ENCODE data around the gene NELFA. TPM values are rescaled to one million over a fixed set of nuclear protein-coding genes. Genes with fewer than 3 reads are reported as not detected.

NELFA gene
- total RNA-seq, 1 experiment from 2014 or later: 55.0 TPM

DNA sequence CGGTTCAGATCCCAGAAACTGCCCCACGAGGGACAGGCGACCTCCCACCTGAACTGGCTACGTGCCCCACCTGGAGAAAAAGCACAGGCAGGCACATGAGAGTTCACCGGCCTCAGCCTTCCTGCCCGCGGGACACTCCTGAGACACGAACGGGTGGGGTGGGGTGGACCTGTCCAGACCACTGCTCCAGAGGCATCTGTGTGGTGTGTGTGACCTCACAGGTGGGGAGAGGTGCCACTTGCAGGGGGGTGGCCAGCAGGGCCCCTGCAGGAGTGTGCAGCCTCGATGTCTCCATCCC is 18.5 kb downstream of the NELFA start:
- H2BK20ac ChIP-seq (ENCODE audit: low read depth, low read length, poor library complexity, severe bottlenecking): no peak overlapping the region
- H3K27ac Mint-ChIP-seq: peak overlapping the region in 1 of 3 experiments; percentile 58; a peak in 3 of 7 replicates
- DNase-seq: no peak
- H2BK12ac ChIP-seq (ENCODE audit: insufficient read length, low read depth, low read length): no peak overlapping the region
- H4K91ac ChIP-seq (ENCODE audit: insufficient read length, low read depth, low read length): no peak overlapping the region
- H3K23me2 ChIP-seq (ENCODE audit: insufficient read length, low read depth, low read length, poor library complexity, severe bottlenecking): no peaks in the 10 kb centered on the region
- no peak overlapping the region for H3K18ac ChIP-seq (ENCODE audit: insufficient read length, low read depth, low read length)
- H3K27me3 ChIP-seq (ENCODE audit: insufficient read depth, low read length): no peaks in the 10 kb centered on the region
- H3K9me3 Mint-ChIP-seq: no peaks in the 10 kb centered on the region
- H3K79me1 ChIP-seq (ENCODE audit: insufficient read depth, low read depth, low read length, poor library complexity, severe bottlenecking): peaks cover 15% of the 10 kb centered on the region
- peaks cover 0 to 4% of the 10 kb centered on the region in 2 experiments; a peak in 1 of 4 replicates for H3K4me1 Mint-ChIP-seq
- no peak overlapping the region for H2AFZ ChIP-seq (ENCODE audit: low read length)
- no CpG with 5 or more reads among the region's 10 CpGs for WGBS (ENCODE audit: extremely low coverage, insufficient read length, low lambda C conversion rate)
- H3K4me1 ChIP-seq (ENCODE audit: insufficient read depth, low read length): no peaks in the 10 kb centered on the region
- no peak overlapping the region for H3K4me3 Mint-ChIP-seq
- no peak overlapping the region for H3K9ac ChIP-seq (ENCODE audit: extremely low read depth, insufficient read length, low read length)
- H3K9me3 ChIP-seq (ENCODE audit: control insufficient read depth, low read depth, low read length): no peaks in the 10 kb centered on the region
- no peak overlapping the region for H2AK5ac ChIP-seq (ENCODE audit: insufficient read length, low read length)
- no peak overlapping the region for H4K8ac ChIP-seq (replicated peaks; ENCODE audit: insufficient read length, low read depth, low read length)
- H2BK15ac ChIP-seq (ENCODE audit: low read depth, low read length): no peak overlapping the region
- TF ChIP-seq, protein P1, sequence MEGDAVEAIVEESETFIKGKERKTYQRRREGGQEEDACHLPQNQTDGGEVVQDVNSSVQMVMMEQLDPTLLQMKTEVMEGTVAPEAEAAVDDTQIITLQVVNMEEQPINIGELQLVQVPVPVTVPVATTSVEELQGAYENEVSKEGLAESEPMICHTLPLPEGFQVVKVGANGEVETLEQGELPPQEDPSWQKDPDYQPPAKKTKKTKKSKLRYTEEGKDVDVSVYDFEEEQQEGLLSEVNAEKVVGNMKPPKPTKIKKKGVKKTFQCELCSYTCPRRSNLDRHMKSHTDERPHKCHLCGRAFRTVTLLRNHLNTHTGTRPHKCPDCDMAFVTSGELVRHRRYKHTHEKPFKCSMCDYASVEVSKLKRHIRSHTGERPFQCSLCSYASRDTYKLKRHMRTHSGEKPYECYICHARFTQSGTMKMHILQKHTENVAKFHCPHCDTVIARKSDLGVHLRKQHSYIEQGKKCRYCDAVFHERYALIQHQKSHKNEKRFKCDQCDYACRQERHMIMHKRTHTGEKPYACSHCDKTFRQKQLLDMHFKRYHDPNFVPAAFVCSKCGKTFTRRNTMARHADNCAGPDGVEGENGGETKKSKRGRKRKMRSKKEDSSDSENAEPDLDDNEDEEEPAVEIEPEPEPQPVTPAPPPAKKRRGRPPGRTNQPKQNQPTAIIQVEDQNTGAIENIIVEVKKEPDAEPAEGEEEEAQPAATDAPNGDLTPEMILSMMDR (conservative IDR thresholded peaks at IDR 0.05): no peak
- H4K20me1 ChIP-seq (ENCODE audit: control insufficient read depth, insufficient read depth, insufficient read length): no peaks in the 10 kb centered on the region
- H3K79me2 ChIP-seq (ENCODE audit: insufficient read depth, low read length): peaks cover 4% of the 10 kb centered on the region; the same call in 1 of the 2 replicates
- no peaks in the 10 kb centered on the region; the same call in 1 of the 2 replicates for H3K27me3 Mint-ChIP-seq (ENCODE audit: low read depth)
- peaks cover 15 to 38% (median 35%) of the 10 kb centered on the region in 3 experiments; a peak in 6 of 7 replicates for H3K36me3 Mint-ChIP-seq (ENCODE audit: insufficient read depth in 1 of 3, low read depth in 3 of 3)
- no peak overlapping the region for H3K56ac ChIP-seq (ENCODE audit: insufficient read length, low read depth, low read length)
- no peak overlapping the region for H3T11ph ChIP-seq (ENCODE audit: low read length)
- no peak overlapping the region for H3K4ac ChIP-seq (ENCODE audit: low read depth, low read length)
- no peak overlapping the region for H4K5ac ChIP-seq (ENCODE audit: insufficient read length, low read depth, low read length)
- H3K23ac ChIP-seq (ENCODE audit: insufficient read length, low read depth, low read length): no peak overlapping the region
- no peak overlapping the region for H3K27ac ChIP-seq (ENCODE audit: insufficient read length, low read depth, low read length)
- no peak overlapping the region for H3K14ac ChIP-seq (ENCODE audit: insufficient read depth, low read length)
- no peak overlapping the region for H2BK5ac ChIP-seq (ENCODE audit: insufficient read length, low read length)
- H3K4me2 ChIP-seq (ENCODE audit: insufficient read depth, insufficient read length, low read length): no peak overlapping the region
- H2BK120ac ChIP-seq (ENCODE audit: low read depth, low read length, poor library complexity, severe bottlenecking): no peak overlapping the region

Measured in H9 (cell line).